ENCODE results near the gene MTMR10.

The MTMR10 gene

GRCh38 chr15:31014608-31014925 is 23.1 kb upstream of the MTMR10 start:
- no peaks in the 10 kb centered on the region for H4K20me1 ChIP-seq (ENCODE audit: insufficient read depth, low read length)
- no peaks in the 10 kb centered on the region for H3K79me2 ChIP-seq (ENCODE audit: insufficient read depth, low read length)
- DNase-seq = no peak
- no peak overlapping the region for H3K4me3 ChIP-seq (ENCODE audit: low read depth in 1 of 2, low read length in 2 of 2)
- H3K27me3 ChIP-seq (ENCODE audit: insufficient read depth, low read length, poor library complexity) = peaks cover 2% of the 10 kb centered on the region
- H2AFZ ChIP-seq (ENCODE audit: low read depth, low read length) = no peak overlapping the region
- no peak overlapping the region for H3K9ac ChIP-seq (ENCODE audit: low read depth, low read length)
- peaks cover 7% of the 10 kb centered on the region for H3K9me3 ChIP-seq (ENCODE audit: insufficient read depth, low read length, severe bottlenecking)
- H3K27ac ChIP-seq (ENCODE audit: low read length) = no peak overlapping the region
- no peak for ATAC-seq (ENCODE audit: insufficient read depth, low read depth)
- TF ChIP-seq CTCF (IDR thresholded peaks at IDR 0.05; ENCODE audit: borderline replicate concordance, extremely low read depth, low read length, poor library complexity, severe bottlenecking) (no peak), EZH2 (IDR thresholded peaks at IDR 0.05; ENCODE audit: borderline replicate concordance, low read depth, low read length, severe bottlenecking) (no peak)
- no peak overlapping the region for H3K4me2 ChIP-seq (ENCODE audit: insufficient read depth, low read length)
- no peaks in the 10 kb centered on the region for H3K4me1 ChIP-seq (ENCODE audit: insufficient read depth, low read length)
- H3K36me3 ChIP-seq (ENCODE audit: insufficient read depth, low read length) = no peaks in the 10 kb centered on the region

GRCh38 chr15:31013863-31014607 is 22.6 kb upstream of the MTMR10 start:
- H3K9ac ChIP-seq (ENCODE audit: low read depth, low read length) = no peak overlapping the region
- no peaks in the 10 kb centered on the region for H3K79me2 ChIP-seq (ENCODE audit: insufficient read depth, low read length)
- no peak overlapping the region for H3K27ac ChIP-seq (ENCODE audit: low read length)
- no peak overlapping the region for H3K4me2 ChIP-seq (ENCODE audit: insufficient read depth, low read length)
- no peaks in the 10 kb centered on the region for H3K4me1 ChIP-seq (ENCODE audit: insufficient read depth, low read length)
- H4K20me1 ChIP-seq (ENCODE audit: insufficient read depth, low read length) = no peaks in the 10 kb centered on the region
- H3K27me3 ChIP-seq (ENCODE audit: insufficient read depth, low read length, poor library complexity) = peaks cover 2% of the 10 kb centered on the region
- ATAC-seq (ENCODE audit: insufficient read depth, low read depth) (0 out of 3 replicates have a peak, but pooled peaks have one; percentile 57), DNase-seq (no peak)
- no peak for TF ChIP-seq EZH2 (IDR thresholded peaks at IDR 0.05; ENCODE audit: borderline replicate concordance, low read depth, low read length, severe bottlenecking)
- TF ChIP-seq CTCF (IDR thresholded peaks at IDR 0.05; ENCODE audit: borderline replicate concordance, extremely low read depth, low read length, poor library complexity, severe bottlenecking) = no peak
- H3K9me3 ChIP-seq (ENCODE audit: insufficient read depth, low read length, severe bottlenecking) = peaks cover 7% of the 10 kb centered on the region
- H2AFZ ChIP-seq (ENCODE audit: low read depth, low read length) = no peak overlapping the region
- no peaks in the 10 kb centered on the region for H3K36me3 ChIP-seq (ENCODE audit: insufficient read depth, low read length)
- H3K4me3 ChIP-seq (ENCODE audit: low read depth in 1 of 2, low read length in 2 of 2) = no peak overlapping the region

GRCh38 chr15:31012455-31012854 is 21.0 kb upstream of the MTMR10 start:
- no peak for DNase-seq
- no peak overlapping the region for H3K4me3 ChIP-seq (ENCODE audit: low read depth in 1 of 2, low read length in 2 of 2)
- no peak overlapping the region for H3K4me2 ChIP-seq (ENCODE audit: insufficient read depth, low read length)
- H3K27ac ChIP-seq (ENCODE audit: low read length) = no peak overlapping the region
- no peak for TF ChIP-seq EZH2 (IDR thresholded peaks at IDR 0.05; ENCODE audit: borderline replicate concordance, low read depth, low read length, severe bottlenecking)
- TF ChIP-seq CTCF (IDR thresholded peaks at IDR 0.05; ENCODE audit: borderline replicate concordance, extremely low read depth, low read length, poor library complexity, severe bottlenecking) = no peak
- no peak overlapping the region for H3K9ac ChIP-seq (ENCODE audit: low read depth, low read length)
- no peak overlapping the region for H2AFZ ChIP-seq (ENCODE audit: low read depth, low read length)
- no peaks in the 10 kb centered on the region for H4K20me1 ChIP-seq (ENCODE audit: insufficient read depth, low read length)
- H3K79me2 ChIP-seq (ENCODE audit: insufficient read depth, low read length) = no peaks in the 10 kb centered on the region
- H3K4me1 ChIP-seq (ENCODE audit: insufficient read depth, low read length) = no peaks in the 10 kb centered on the region
- peaks cover 7% of the 10 kb centered on the region for H3K27me3 ChIP-seq (ENCODE audit: insufficient read depth, low read length, poor library complexity)
- H3K9me3 ChIP-seq (ENCODE audit: insufficient read depth, low read length, severe bottlenecking) = peaks cover 7% of the 10 kb centered on the region
- no peak for ATAC-seq (ENCODE audit: insufficient read depth, low read depth)
- H3K36me3 ChIP-seq (ENCODE audit: insufficient read depth, low read length) = no peaks in the 10 kb centered on the region

All from DND-41 (cell line).